Upper lobe of left lung (tissue), 6 donors: Measurements from ENCODE around the gene QSOX1. TPM values are rescaled to one million over a fixed set of nuclear protein-coding genes. Genes with fewer than 3 reads are reported as not detected.

Experiments used
- ATAC-seq, 2 donors: fragments of 200-7000 bp; cut with Tn5 transposase; one replicate each; pipeline ENCODE4 v1.9.1; 2022; ENCODE audit warnings: mild to moderate bottlenecking in 2 of 2, moderate library complexity in 2 of 2; ENCODE audit not compliant: low FRiP score in 2 of 2
- DNase-seq, 2 donors: peaks; one replicate each; pipeline ENCODE4 v3.0.0-alpha.2; 2019 to 2020
- H3K27ac ChIP-seq, 4 donors: fragments of 200-600 bp; sonication (generic); one replicate each; pipeline ENCODE4 v1.5.1; 2016 to 2019
- H3K27me3 ChIP-seq, 4 donors: fragments of 200-600 bp; sonication (generic); one replicate each; pipeline ENCODE4 v1.5.1; 2017 to 2019
- H3K36me3 ChIP-seq, 4 donors: fragments of 200-600 bp; sonication (generic); one replicate each; pipeline ENCODE4 v1.5.1; 2016 to 2019
- H3K4me1 ChIP-seq, 4 donors: fragments of 200-600 bp; sonication (generic); one replicate each; pipeline ENCODE4 v1.5.1; 2018 to 2019
- H3K4me3 ChIP-seq, 4 donors: fragments of 200-600 bp; sonication (generic); one replicate each; pipeline ENCODE4 v1.5.1; 2017 to 2019; ENCODE audit warnings: mild to moderate bottlenecking in 2 of 4, moderate library complexity in 1 of 4
- H3K9me3 ChIP-seq, 4 donors: fragments of 200-600 bp; sonication (generic); one replicate each; pipeline ENCODE4 v1.5.1; 2018 to 2019
- CTCF ChIP-seq, 6 experiments: fragments of 450-650 bp in 4 of 6; fragments of 200-600 bp in 2 of 6; sonication (generic) in 2 of 6; IDR thresholded peaks; one replicate each; pipeline ENCODE4 v1.5.1; 2016 to 2019; ENCODE audit warnings: antibody characterized with exemption in 6 of 6
- EP300 ChIP-seq, 4 donors: sonication (generic); formaldehyde crosslinking; IDR thresholded peaks; one replicate each; pipeline ENCODE4 v1.5.1; 2017; ENCODE audit warnings: antibody characterized with exemption in 4 of 4, control low read depth in 2 of 4
- POLR2A ChIP-seq, 4 donors: fragments of 450-650 bp; IDR thresholded peaks; one replicate each; pipeline ENCODE4 v1.5.1; 2016 to 2017; ENCODE audit warnings: antibody characterized with exemption in 4 of 4, mild to moderate bottlenecking in 2 of 4
- POLR2AphosphoS5 ChIP-seq, 2 donors: sonication (generic); formaldehyde crosslinking; IDR thresholded peaks; one replicate each; pipeline ENCODE4 v1.5.1; 2017; ENCODE audit warnings: antibody characterized with exemption in 2 of 2
- WGBS, 2 donors: methylation state at CpG; one replicate each; pipeline ENCODE4 v1.1.5; 2017 to 2018; 5-methylcytosine and 5-hydroxymethylcytosine counted together
- total RNA-seq, 6 donors: library from RNA; depleted of rRNA in 4 of 6; stranded (reverse); fragments of >200 nt in 4 of 6; gene quantifications; one replicate each; pipeline versions ENCODE4 v1.1.0 to v1.2.1, GENCODE V29; 2016 to 2021
- donor health status: DM: no; HTN: no; CAD: no; lungs with moderate emphysema.
- donor health status: DM: no; HTN: yes; CAD: no; lungs with severe emphysema.

Gene QSOX1
- total RNA-seq, 6 donors from 2014 or later, result 61.8 to 380 (median 201) TPM

- H3K9me3 ChIP-seq, result no peaks in the 10 kb centered on the region
- WGBS, 2 donors, result 85 to 87% methylated on average over 6 of the region's 6 CpGs
- H3K4me1 ChIP-seq, result no peaks in the 10 kb centered on the region
- ATAC-seq (no peak), DNase-seq (no peak)
- no peak overlapping the region for H3K27ac ChIP-seq
- H3K4me3 ChIP-seq, result no peak overlapping the region
- no peak for TF ChIP-seq POLR2A (IDR thresholded peaks at IDR 0.05)
- TF ChIP-seq EP300 (IDR thresholded peaks at IDR 0.05), result no peak
- no peak for TF ChIP-seq CTCF (IDR thresholded peaks at IDR 0.05)
- TF ChIP-seq POLR2AphosphoS5 (IDR thresholded peaks at IDR 0.05), result no peak
- H3K36me3 ChIP-seq, result peaks cover 0 to 7% (median under 1%) of the 10 kb centered on the region in 4 donors
- no peaks in the 10 kb centered on the region for H3K27me3 ChIP-seq
Observed at GRCh38 chr1:180204231-180204630, 49.6 kb downstream of the QSOX1 start.

- H3K27me3 ChIP-seq, result no peaks in the 10 kb centered on the region
- no peaks in the 10 kb centered on the region for H3K4me1 ChIP-seq
- H3K4me3 ChIP-seq, result no peak overlapping the region
- ATAC-seq (no peak), DNase-seq (no peak)
- TF ChIP-seq EP300 (IDR thresholded peaks at IDR 0.05), result no peak
- TF ChIP-seq POLR2AphosphoS5 (IDR thresholded peaks at IDR 0.05), result no peak
- no peak for TF ChIP-seq POLR2A (IDR thresholded peaks at IDR 0.05)
- TF ChIP-seq CTCF (IDR thresholded peaks at IDR 0.05), result no peak
- no peaks in the 10 kb centered on the region for H3K36me3 ChIP-seq
- H3K27ac ChIP-seq, result no peak overlapping the region
- WGBS, 2 donors, result 90% methylated on average over 3 of the region's 3 CpGs
- no peaks in the 10 kb centered on the region for H3K9me3 ChIP-seq
Observed at GRCh38 chr1:180206581-180206980, 51.9 kb downstream of the QSOX1 start.

GRCh38 chr1:180208264-180208663 lies 53.6 kb downstream of the QSOX1 start:
- Histone ChIP-seq H3K36me3 (no peaks in the 10 kb centered on the region), H3K27ac (no peak overlapping the region), H3K4me3 (no peak overlapping the region), H3K9me3 (no peaks in the 10 kb centered on the region), H3K4me1 (no peaks in the 10 kb centered on the region), H3K27me3 (no peaks in the 10 kb centered on the region)
- no peak for DNase-seq
- ATAC-seq, result peak in 1 of 2 donors; percentile 44
- WGBS, 2 donors, result 44 to 62% methylated on average over 4 of the region's 4 CpGs
- TF ChIP-seq POLR2A (IDR thresholded peaks at IDR 0.05), result no peak
- TF ChIP-seq EP300 (IDR thresholded peaks at IDR 0.05), result no peak
- no peak for TF ChIP-seq POLR2AphosphoS5 (IDR thresholded peaks at IDR 0.05)
- TF ChIP-seq CTCF (IDR thresholded peaks at IDR 0.05), result no peak

GRCh38 chr1:180210008-180210620 lies 55.4 kb downstream of the QSOX1 start:
- no peak overlapping the region for H3K4me3 ChIP-seq
- H3K27me3 ChIP-seq, result no peaks in the 10 kb centered on the region
- TF ChIP-seq EP300 (IDR thresholded peaks at IDR 0.05) (no peak), POLR2A (IDR thresholded peaks at IDR 0.05) (no peak)
- DNase-seq, result no peak
- peaks cover 0 to 6% (median 0%) of the 10 kb centered on the region in 4 donors for H3K4me1 ChIP-seq
- 69 to 79% methylated on average over 4 of the region's 4 CpGs for WGBS, 2 donors
- H3K27ac ChIP-seq, result no peak overlapping the region
- H3K36me3 ChIP-seq, result no peaks in the 10 kb centered on the region
- no peaks in the 10 kb centered on the region for H3K9me3 ChIP-seq
- peak in 1 of 2 donors; percentile 51 for ATAC-seq

- Histone ChIP-seq H3K4me3 (no peak overlapping the region), H3K27ac (no peak overlapping the region), H3K36me3 (no peaks in the 10 kb centered on the region), H3K4me1 (peaks cover 0 to 6% (median 0%) of the 10 kb centered on the region in 4 donors), H3K9me3 (no peaks in the 10 kb centered on the region), H3K27me3 (no peaks in the 10 kb centered on the region)
- TF ChIP-seq CTCF (IDR thresholded peaks at IDR 0.05) (no peak), POLR2AphosphoS5 (IDR thresholded peaks at IDR 0.05) (no peak), EP300 (IDR thresholded peaks at IDR 0.05) (no peak), POLR2A (IDR thresholded peaks at IDR 0.05) (no peak)
- DNase-seq, result no peak
- no peak for ATAC-seq
- 84 to 88% methylated on average over 10 to 12 of the region's 12 CpGs for WGBS, 2 donors
Observed at GRCh38 chr1:180211156-180211859, 56.6 kb downstream of the QSOX1 start.
